Gastrocnemius medialis (tissue), 4 donors: ENCODE results near the gene KCNH2.

Experiments used
- CTCF ChIP-seq, 5 experiments: fragments of 450-650 bp in 3 of 5; fragments of 200-600 bp in 2 of 5; sonication (generic) in 2 of 5; IDR thresholded peaks in 4 of 5; conservative IDR thresholded peaks in 1 of 5; 1 replicate in 4 of 5; 2 replicates in 1 of 5; pipeline ENCODE4 v1.5.1; 2016 to 2019; ENCODE audit warnings: antibody characterized with exemption in 5 of 5, mild to moderate bottlenecking in 3 of 5, moderate library complexity in 3 of 5
- POLR2A ChIP-seq, 2 donors: fragments of 450-650 bp; IDR thresholded peaks; one replicate each; pipeline ENCODE4 v1.6.1; 2017; ENCODE audit warnings: antibody characterized with exemption in 2 of 2, mild to moderate bottlenecking in 2 of 2, moderate library complexity in 2 of 2

- TF ChIP-seq POLR2A (IDR thresholded peaks at IDR 0.05) (no peak), CTCF (IDR thresholded peaks at IDR 0.05 in 4 of 5, conservative IDR thresholded peaks at IDR 0.05 in 1 of 5) (no peak)
Observed at GRCh38 chr7:150982351-150982750, 4.2 kb upstream of the KCNH2 start.
